Stomach (tissue), 4 donors: ENCODE data around the gene JDP2.

ENCODE experiments used
- CTCF ChIP-seq, 7 experiments: fragments of 450-650 bp in 4 of 7; fragments of 200-600 bp in 3 of 7; sonication (generic) in 3 of 7; IDR thresholded peaks; one replicate each; pipeline ENCODE4 v1.5.1; 2016 to 2019; ENCODE audit warnings: antibody characterized with exemption in 7 of 7, control low read depth in 2 of 7, mild to moderate bottlenecking in 1 of 7
- EP300 ChIP-seq: sonication (generic); formaldehyde crosslinking; IDR thresholded peaks from one replicate; pipeline ENCODE4 v1.6.1; 2017; ENCODE audit warnings: antibody characterized with exemption
- POLR2A ChIP-seq, 4 donors: fragments of 450-650 bp; IDR thresholded peaks; one replicate each; pipeline ENCODE4 v1.6.1; 2016; ENCODE audit warnings: antibody characterized with exemption in 4 of 4, control low read depth in 2 of 4, mild to moderate bottlenecking in 1 of 4, moderate library complexity in 1 of 4
- POLR2AphosphoS5 ChIP-seq, 3 donors: sonication (generic); formaldehyde crosslinking; IDR thresholded peaks; one replicate each; pipeline ENCODE4 v1.6.1; 2016; ENCODE audit warnings: antibody characterized with exemption in 3 of 3

DNA sequence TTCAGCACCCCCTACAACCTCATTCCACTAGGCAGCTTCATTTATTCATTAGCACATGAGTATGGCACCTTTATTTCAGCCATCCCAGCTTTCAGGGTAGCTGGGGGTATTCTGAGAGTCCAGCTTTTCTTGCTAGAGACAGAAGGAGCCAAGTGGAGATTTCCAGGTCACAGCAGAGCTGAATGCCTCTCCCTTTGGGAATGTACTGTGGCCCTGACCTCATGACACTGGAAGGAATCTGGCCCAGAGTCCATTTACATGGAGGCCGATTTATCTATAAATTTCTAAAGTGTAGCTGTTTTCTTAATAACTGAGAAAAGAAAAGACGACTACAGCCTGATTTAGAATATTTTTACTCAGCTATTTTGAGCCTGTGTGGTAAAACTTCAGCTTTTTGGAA lies 47.2 kb upstream of the JDP2 start:
- TF ChIP-seq CTCF (IDR thresholded peaks at IDR 0.05) (no peak), POLR2A (IDR thresholded peaks at IDR 0.05) (no peak), POLR2AphosphoS5 (IDR thresholded peaks at IDR 0.05) (no peak), EP300 (no peak)
